Activated CD4-positive, alpha-beta T cell treated with anti-CD3 and anti-CD28 coated beads for 1 hour (primary cell): ENCODE results near the gene IL16.

Experiments used
- DNase-seq: peaks from one replicate; pipeline ENCODE4 v3.0.0-alpha.2; 2020

Gene IL16

DNA sequence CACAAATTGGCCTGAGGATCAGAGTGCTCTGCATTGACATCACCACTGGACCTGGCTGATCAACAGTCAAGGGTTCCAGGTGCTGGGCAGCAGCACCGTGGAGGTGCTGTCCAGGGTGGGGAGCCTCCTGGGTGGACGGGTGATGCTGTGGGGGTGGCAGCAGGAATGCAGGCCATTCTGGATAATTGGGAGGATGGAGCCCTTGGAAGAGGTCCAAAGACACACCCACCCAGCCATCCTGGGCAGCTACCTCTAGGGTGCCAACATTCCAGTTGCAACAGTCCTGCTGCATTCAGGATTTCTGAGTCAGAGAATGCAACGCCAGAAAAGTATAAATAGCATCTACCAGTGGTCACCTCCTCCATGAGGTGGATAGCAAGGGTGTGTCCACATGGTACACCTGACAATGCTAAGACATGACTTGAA lies 100.5 kb downstream of the IL16 start:
- DNase-seq: no peak

GRCh38 chr15:81297603-81298575 lies 101.2 kb downstream of the IL16 start:
- DNase-seq: no peak

GRCh38 chr15:81298611-81299010 lies 101.9 kb downstream of the IL16 start:
- no peak for DNase-seq

DNA sequence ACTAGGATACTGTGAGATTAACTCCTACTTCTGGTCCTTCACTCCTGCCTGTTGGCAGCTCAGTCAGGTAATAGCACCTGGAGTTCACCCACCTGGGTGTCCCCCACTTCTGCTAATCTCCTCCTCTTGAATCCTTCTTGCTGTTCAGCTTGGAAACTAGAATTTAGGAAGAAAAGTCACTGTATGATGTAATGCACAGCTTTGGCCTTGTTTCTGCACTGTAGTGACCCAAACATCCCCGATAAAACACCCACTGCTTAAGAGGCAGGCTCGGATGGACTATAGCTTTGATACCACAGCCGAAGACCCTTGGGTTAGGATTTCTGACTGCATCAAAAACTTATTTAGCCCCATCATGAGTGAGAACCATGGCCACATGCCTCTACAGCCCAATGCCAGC lies 102.5 kb downstream of the IL16 start:
- no peak for DNase-seq

GRCh38 chr15:81299630-81300273 lies 103.1 kb downstream of the IL16 start:
- DNase-seq: no peak

- DNase-seq: no peak
Observed at GRCh38 chr15:81301385-81301784, 104.7 kb downstream of the IL16 start.

DNA sequence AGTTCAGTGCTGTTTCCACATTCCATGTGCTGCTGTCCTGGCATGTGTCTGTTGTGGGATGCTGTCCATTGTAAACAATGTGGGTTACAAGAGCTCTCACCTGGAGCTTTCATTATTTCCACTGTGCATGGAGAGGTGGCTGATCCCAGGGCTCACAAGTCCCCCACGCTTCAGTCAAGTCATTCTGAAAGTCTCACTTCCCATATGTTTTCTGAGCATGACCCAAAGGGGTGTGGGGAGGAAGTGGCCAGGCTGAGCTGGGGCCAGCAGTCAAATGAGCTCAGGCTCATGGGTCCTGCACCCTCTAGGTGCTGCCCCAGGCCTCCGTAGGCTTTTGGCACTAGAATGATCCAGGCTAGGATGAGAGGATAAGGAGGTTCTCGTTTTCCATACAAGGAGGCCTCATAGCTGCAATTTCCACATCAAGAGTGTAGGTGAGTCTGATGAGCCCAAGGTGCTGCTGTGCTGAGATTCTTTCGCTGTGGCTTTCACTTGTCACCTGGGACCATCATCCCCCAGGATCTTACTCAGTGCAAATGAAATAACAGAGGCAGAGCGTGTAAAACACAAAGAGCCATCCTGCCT lies 105.2 kb downstream of the IL16 start:
- DNase-seq: no peak

DNA sequence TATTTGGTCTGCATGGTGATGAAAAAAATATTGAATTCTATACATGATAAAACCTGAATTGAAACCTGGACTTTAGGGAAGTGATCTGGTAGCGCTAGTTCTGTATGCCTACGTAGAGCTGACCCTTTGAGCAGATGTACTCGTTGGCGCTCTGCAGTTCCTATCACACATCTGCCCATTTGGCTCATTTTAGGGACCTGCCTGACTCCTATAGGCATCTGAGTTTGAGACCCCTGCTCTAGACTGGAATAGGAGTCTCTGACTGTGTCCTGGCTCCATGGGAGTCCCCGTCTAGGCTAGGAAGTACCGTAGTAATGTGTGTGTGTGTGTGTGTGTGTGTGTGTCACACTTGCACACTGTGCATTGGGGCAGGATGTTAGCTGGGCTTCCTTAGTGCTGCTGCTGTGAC lies 106.0 kb downstream of the IL16 start:
- DNase-seq: no peak

- DNase-seq: no peak
Observed at GRCh38 chr15:81303244-81304225, 106.9 kb downstream of the IL16 start.

DNA sequence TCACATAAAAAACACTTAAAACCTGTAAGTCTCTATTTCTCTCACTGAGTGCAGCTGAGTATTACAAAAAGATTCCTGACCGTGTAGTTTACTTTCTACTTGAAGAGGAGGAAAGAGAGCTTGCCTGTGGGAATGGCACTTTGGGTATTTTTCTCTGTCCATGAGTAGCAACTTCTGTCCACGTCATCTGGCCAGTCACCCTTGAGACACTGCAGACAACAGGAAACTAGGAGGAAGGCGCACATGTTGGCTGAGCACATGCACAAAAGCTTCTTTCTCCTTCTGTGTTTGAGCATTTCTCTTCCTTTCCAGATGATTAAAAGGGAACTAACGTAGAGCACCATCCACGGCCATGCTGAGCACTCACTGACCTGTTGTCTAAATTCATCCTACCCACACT lies 107.5 kb downstream of the IL16 start:
- DNase-seq: no peak

DNA sequence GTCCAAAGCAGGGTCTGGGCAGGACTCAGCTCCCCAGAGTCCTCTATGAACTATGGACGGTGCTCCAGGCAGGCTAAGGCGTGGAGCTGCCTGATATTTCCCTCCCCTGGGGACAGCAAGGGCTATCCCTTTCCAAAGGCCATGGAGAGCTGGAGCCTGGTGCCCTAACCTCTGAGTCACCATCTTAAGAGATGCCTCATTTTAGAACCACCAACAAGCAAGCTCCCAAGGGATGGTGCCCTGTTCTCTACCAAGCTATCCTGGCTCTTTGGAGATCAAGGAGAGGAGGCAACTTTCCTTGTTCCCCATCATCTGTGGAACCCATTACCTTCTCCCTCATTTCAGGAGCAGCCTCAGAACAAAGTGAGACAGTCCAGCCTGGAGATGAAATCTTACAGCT lies 111.6 kb downstream of the IL16 start:
- DNase-seq: no peak

GRCh38 chr15:81309647-81310450 lies 113.2 kb downstream of the IL16 start:
- DNase-seq: no peak

GRCh38 chr15:81310480-81310879 lies 113.8 kb downstream of the IL16 start:
- DNase-seq: no peak

GRCh38 chr15:81311752-81312464 lies 115.2 kb downstream of the IL16 start:
- DNase-seq: no peak

DNA sequence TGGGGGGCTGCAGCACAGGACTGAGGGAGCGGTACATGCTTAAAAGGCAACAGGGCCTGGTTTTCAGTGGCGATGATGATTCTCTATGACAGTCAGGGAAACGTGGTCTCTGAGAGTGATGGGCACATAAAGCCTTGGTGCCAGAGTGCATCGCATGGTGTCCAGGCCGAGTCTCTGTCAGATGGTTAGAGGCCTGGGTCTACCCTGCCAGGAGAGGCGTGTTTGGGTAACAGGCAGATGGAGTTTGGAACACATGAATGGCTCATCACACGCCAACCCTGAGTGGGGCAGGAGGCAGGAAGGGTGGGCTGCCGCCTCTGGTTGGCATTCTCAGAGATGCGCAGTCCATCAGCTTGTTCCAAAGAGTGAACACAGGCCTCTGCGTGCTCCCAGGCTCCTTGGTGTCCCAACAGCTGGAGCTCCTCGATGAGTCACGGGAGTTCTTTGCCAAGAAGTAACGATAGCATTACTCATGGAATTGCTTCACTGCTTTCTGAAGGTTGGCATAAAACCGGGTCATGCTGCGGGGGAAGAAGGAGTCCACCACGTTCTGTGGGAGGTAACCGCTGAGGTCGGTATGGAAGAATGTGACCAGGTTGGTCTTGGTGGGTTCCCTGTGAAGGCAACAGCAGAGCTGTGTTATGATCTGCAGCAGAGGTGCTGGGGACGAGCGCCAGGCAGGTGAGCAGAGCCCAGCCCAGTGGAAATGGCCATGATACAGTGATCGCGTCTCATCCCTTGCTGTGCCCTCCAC lies 116.3 kb downstream of the IL16 start:
- DNase-seq: no peak

- no peak for DNase-seq
Observed at GRCh38 chr15:81313686-81314085, 117.0 kb downstream of the IL16 start.

DNA sequence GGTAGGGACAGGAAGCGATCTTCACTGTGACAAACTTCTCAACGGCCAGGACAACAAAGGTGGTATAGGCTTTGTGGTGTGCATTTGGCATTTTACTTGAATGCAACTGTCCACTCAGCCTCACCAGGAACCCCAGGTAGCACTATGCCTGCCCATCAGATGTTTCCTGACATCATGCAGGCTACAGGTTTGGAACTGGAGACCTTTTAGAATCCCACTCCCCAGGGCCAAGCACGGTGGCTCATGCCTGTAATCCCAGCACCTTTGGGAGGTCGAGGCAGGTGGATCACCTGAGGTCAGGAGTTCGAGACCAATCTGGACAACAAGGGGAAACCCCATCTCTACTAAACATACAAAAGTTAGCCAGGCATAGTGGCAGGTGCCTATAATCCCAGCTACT lies 117.7 kb downstream of the IL16 start:
- DNase-seq: no peak

- DNase-seq: no peak
Observed at GRCh38 chr15:81315452-81316175, 118.9 kb downstream of the IL16 start.

- no peak for DNase-seq
Observed at GRCh38 chr15:81316267-81316666, 119.6 kb downstream of the IL16 start.

DNA sequence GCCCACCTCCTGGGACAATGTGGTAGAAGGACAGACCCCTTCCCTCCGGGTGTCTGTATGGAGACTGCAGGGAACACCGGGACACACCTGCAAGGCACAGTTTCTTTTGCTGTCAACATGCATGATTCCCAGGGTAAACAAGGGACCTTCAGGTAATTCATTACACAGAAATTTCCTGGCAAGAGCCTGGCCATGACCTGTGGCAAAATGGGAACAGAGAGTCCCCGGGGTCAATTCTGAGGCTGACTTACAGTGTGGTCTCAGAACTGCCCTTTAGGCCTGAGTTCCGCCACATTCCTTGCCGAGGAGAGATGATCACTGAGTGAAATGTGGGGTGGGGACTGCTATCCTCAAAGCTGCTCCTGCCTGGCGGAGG lies 121.0 kb downstream of the IL16 start:
- DNase-seq: no peak
